GM12878 (cell line): ENCODE data around the gene COL27A1. TPM values are rescaled to one million over a fixed set of nuclear protein-coding genes. Genes with fewer than 3 reads are reported as not detected.

ENCODE experiments used
- ATAC-seq: fragments of 200-7000 bp; cut with Tn5 transposase; 3 replicates; pipeline ENCODE4 v1.9.1; 2020; ENCODE audit warnings: mild to moderate bottlenecking, moderate library complexity
- BruUV-seq: library from RNA; stranded (reverse); fragments of 400-500 nt; replicated peaks from 2 replicates; lab custom pipeline; 2021; lab: Mats Ljungman, UMichigan
- CTCF ChIA-PET: fragments of 300-600 bp; sonication (Branson Sonifier 250); formaldehyde crosslinking; extraction: SDS; loops from one replicate; lab custom pipeline; 2021; ENCODE audit warnings: inconsistent platforms; lab: Yijun Ruan, JAX
- POLR2A ChIA-PET: fragments of 350-600 bp; formaldehyde crosslinking; extraction: SDS; loops from one replicate; lab custom pipeline; 2021; ENCODE audit warnings: inconsistent platforms; lab: Charles Lee
- RAD21 ChIA-PET: fragments of 300-600 bp; sonication (Branson Sonifier 250); formaldehyde crosslinking; loops from one replicate; lab custom pipeline; 2023; ENCODE audit warnings: antibody characterized with exemption; ENCODE audit not compliant: unreplicated experiment; lab: Charles Lee
- SMC1A ChIA-PET: fragments of 300-600 bp; sonication (Branson Sonifier 250); formaldehyde crosslinking; loops from one replicate; lab custom pipeline; 2023; ENCODE audit not compliant: unreplicated experiment, uncharacterized antibody; lab: Charles Lee
- DNase-seq: peaks from one replicate; pipeline ENCODE4 v3.0.0-alpha.2; 2011; ENCODE audit warnings: low read depth, low spot score
- FAIRE-seq: peaks from 3 replicates; lab custom pipeline; 2011; peaks lifted over from hg19 to GRCh38; lab: Jason Lieb, UNC
- H2AFZ ChIP-seq: 2 replicates; pipeline ENCODE4 v1.6.0; 2011; ENCODE audit warnings: low read depth, low read length, control low read depth; ENCODE audit not compliant: control insufficient read depth
- H3K27ac ChIP-seq: 2 replicates; pipeline ENCODE4 v1.5.1; 2011; ENCODE audit warnings: control low read depth; ENCODE audit not compliant: control insufficient read depth, insufficient read depth
- H3K27me3 ChIP-seq, 2 experiments: replicated peaks in 1 of 2; 2 replicates each; pipeline versions ENCODE4 v1.6.0 to v1.6.1; 2011; ENCODE audit warnings: low read length in 1 of 2; ENCODE audit not compliant: control insufficient read depth in 2 of 2, insufficient read depth in 2 of 2
- H3K36me3 ChIP-seq, 2 experiments: 2 replicates each; pipeline ENCODE4 v1.5.1; 2011; ENCODE audit warnings: low read length in 1 of 2; ENCODE audit not compliant: control insufficient read depth in 2 of 2, insufficient read depth in 2 of 2
- H3K4me1 ChIP-seq: 2 replicates; pipeline ENCODE4 v1.6.1; 2011; ENCODE audit warnings: mild to moderate bottlenecking, low read length, moderate library complexity, mixed read lengths; ENCODE audit not compliant: control insufficient read depth, insufficient read depth
- H3K4me2 ChIP-seq: 2 replicates; pipeline ENCODE4 v1.6.0; 2011; ENCODE audit warnings: control low read depth; ENCODE audit not compliant: control insufficient read depth, insufficient read depth
- H3K4me3 ChIP-seq: fragments of 200-600 bp; sonication (generic); 2 replicates; pipeline ENCODE4 v1.5.1; 2016
- H3K79me2 ChIP-seq: 2 replicates; pipeline ENCODE4 v1.6.0; 2011; ENCODE audit warnings: low read length; ENCODE audit not compliant: control insufficient read depth, insufficient read depth
- H3K9ac ChIP-seq: 2 replicates; pipeline ENCODE4 v1.8.0; 2011; ENCODE audit warnings: low read length, control low read depth, mixed read lengths; ENCODE audit not compliant: control insufficient read depth, insufficient read depth
- H3K9me3 ChIP-seq: replicated peaks from 3 replicates; pipeline ENCODE4 v1.5.1; 2011; ENCODE audit warnings: mild to moderate bottlenecking, low read length; ENCODE audit not compliant: control insufficient read depth, insufficient read depth
- H4K20me1 ChIP-seq: 2 replicates; pipeline ENCODE4 v1.6.0; 2011; ENCODE audit not compliant: control insufficient read depth, insufficient read depth
- IRF4 ChIP-seq: IDR thresholded peaks from 2 replicates; pipeline ENCODE4 v1.6.1; 2011; ENCODE audit warnings: low read depth, low read length
- KAT2A ChIP-seq: conservative IDR thresholded peaks from 2 replicates; pipeline ENCODE4 v1.6.1; 2011; ENCODE audit warnings: low read depth, low read length; ENCODE audit not compliant: control insufficient read depth
- RELA ChIP-seq: fragments of 450-650 bp; IDR thresholded peaks from 2 replicates; pipeline ENCODE4 v1.8.0; 2014; ENCODE audit warnings: borderline replicate concordance; ENCODE audit not compliant: partially characterized antibody
- WGBS: methylation state at CpG from one replicate; pipeline ENCODE4 v1.1.6; 2016; ENCODE audit warnings: low lambda C conversion rate; ENCODE audit not compliant: insufficient replicate concordance, insufficient coverage; ENCODE audit errors: missing lambda C conversion rate; 5-methylcytosine and 5-hydroxymethylcytosine counted together
- in situ Hi-C: fragments of 300-500 bp; cut with MboI; formaldehyde crosslinking; loops from 9 replicates; pipeline ENCODE4 v1.14.3; 2018; ENCODE audit warnings: mixed read lengths
- intact Hi-C: fragments of 100-400 bp; cut with micrococcal nuclease; formaldehyde crosslinking; loops from one replicate; pipeline ENCODE4 v1.14.2; 2022; ENCODE audit not compliant: unreplicated experiment
- polyA plus RNA-seq, 11 experiments: library from polyadenylated mRNA; depleted of rRNA in 4 of 11; unstranded in 6 of 11; stranded (reverse) in 5 of 11; fragments of >200 nt; fragmentation: Nextera tagmentation in 4 of 11; fragmentation: Illumina TruSeq in 1 of 11; extraction: Ambion mirVana in 4 of 11; extraction: Trizol in 1 of 11; gene quantifications; 1 replicate in 1 of 11; 2 replicates in 10 of 11; pipeline versions ENCODE4 v1.2.1 to v1.2.3, GENCODE V29; 2011 to 2016; ENCODE audit warnings: inconsistent platforms in 2 of 11, missing spikeins in 2 of 11, low read depth in 1 of 11
- total RNA-seq, 4 experiments: library from RNA; depleted of rRNA in 3 of 4; stranded (reverse); fragments of >200 nt in 3 of 4; fragmentation: Illumina TruSeq in 1 of 4; extraction: Trizol in 1 of 4; gene quantifications; 2 replicates each; pipeline versions ENCODE4 v1.2.1 to v1.2.3, GENCODE V29; 2013 to 2021
- TF ChIP-seq, protein P1 (sequence below), 3 experiments: IDR thresholded peaks in 2 of 3; conservative IDR thresholded peaks in 1 of 3; 2 replicates each; pipeline ENCODE4 v1.5.1; 2011; ENCODE audit warnings: low read depth in 3 of 3, low read length in 3 of 3, mild to moderate bottlenecking in 3 of 3, control low read depth in 2 of 3, moderate library complexity in 2 of 3, inconsistent platforms in 1 of 3, mixed read lengths in 1 of 3; ENCODE audit not compliant: control insufficient read depth in 2 of 3, insufficient read depth in 1 of 3; ENCODE audit errors: extremely low read depth in 1 of 3

Gene COL27A1
- total and polyA plus RNA-seq, 10 of the 15 experiments (the other 5 are each of a cell fraction or from before 2014, with no cell fraction given) = 0.10 TPM; not detected in 9

DNA sequence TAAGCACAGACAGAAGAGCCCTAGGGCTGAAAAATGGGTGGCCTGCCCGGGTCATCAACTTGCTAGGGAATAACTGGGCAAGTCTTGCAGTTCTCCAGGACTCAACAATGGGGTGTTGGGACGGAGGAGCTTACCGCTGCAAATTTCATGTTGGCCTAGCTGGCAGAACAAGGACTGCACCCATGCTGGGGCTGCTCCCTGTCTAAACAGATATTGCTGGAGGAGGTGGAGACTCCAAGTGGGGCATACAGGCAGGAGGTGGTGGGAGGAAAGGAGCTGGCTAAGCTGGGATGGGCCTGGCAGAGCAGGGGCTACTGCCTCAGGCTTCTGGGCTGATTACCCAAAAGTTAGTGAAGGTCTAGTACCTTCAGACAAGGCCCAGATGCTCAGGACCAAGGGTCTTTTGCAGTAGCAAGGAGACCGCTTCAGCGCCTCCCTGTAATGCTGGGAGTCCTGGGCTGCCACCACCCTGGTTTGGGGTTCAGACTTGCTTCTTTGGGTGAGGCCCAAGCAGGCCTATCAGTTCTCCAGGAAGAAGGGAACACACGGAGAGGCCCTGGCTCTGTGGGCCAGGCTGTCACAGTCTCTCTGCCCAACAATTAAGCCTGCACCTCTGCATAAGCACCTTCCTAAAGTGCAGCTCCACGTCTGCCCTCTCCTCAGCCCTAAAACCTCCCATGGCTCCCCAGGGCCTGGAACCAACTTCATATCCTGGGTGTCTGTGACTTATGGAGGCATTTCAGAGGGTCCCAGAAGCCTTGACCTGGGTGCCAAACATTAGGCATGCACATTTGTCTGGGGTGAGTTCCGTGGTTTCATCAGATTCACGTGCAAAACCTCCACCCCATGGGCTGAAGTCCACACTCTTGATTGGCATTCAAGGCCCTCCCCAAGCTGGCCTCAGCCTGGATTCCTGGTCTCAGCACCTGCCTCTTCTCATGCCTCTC is 32.0 kb upstream of the COL27A1 start:
- SMC1A ChIA-PET = no interaction called here
- Histone ChIP-seq H3K9me3 (no peaks in the 10 kb centered on the region), H2AFZ (no peak overlapping the region), H3K79me2 (no peaks in the 10 kb centered on the region), H3K4me1 (no peaks in the 10 kb centered on the region), H3K9ac (no peak overlapping the region), H3K4me2 (no peak overlapping the region), H3K27ac (no peak overlapping the region), H4K20me1 (no peaks in the 10 kb centered on the region), H3K36me3 (no peaks in the 10 kb centered on the region), H3K27me3 (peaks cover 0 to under 1% of the 10 kb centered on the region in 2 experiments; a peak in 2 of 4 replicates), H3K4me3 (no peak overlapping the region)
- no TSS peak for BruUV-seq
- POLR2A ChIA-PET = no interaction called here
- ATAC-seq (no peak), DNase-seq (no peak), FAIRE-seq (no peak)
- in situ Hi-C loops = no loop called here
- no peak for TF ChIP-seq KAT2A
- TF ChIP-seq, protein P1, sequence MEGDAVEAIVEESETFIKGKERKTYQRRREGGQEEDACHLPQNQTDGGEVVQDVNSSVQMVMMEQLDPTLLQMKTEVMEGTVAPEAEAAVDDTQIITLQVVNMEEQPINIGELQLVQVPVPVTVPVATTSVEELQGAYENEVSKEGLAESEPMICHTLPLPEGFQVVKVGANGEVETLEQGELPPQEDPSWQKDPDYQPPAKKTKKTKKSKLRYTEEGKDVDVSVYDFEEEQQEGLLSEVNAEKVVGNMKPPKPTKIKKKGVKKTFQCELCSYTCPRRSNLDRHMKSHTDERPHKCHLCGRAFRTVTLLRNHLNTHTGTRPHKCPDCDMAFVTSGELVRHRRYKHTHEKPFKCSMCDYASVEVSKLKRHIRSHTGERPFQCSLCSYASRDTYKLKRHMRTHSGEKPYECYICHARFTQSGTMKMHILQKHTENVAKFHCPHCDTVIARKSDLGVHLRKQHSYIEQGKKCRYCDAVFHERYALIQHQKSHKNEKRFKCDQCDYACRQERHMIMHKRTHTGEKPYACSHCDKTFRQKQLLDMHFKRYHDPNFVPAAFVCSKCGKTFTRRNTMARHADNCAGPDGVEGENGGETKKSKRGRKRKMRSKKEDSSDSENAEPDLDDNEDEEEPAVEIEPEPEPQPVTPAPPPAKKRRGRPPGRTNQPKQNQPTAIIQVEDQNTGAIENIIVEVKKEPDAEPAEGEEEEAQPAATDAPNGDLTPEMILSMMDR (IDR thresholded peaks at IDR 0.05 in 2 of 3, conservative IDR thresholded peaks at IDR 0.05 in 1 of 3; ENCODE audit: control insufficient read depth in 2 of 3, extremely low read depth in 1 of 3, insufficient read depth in 1 of 3, low read depth in 3 of 3, low read length in 3 of 3) = no peak
- TF ChIP-seq RELA = no peak
- no peak for TF ChIP-seq IRF4
- intact Hi-C loops = no loop called here
- WGBS = 33% methylated on average over 9 of the region's 9 CpGs
- CTCF ChIA-PET = interaction anchor here (1.2 kb wide), 1 partner anchor 14 kb away, joined by 3 read pairs; no protein-coding TSS in a partner anchor
- RAD21 ChIA-PET = no interaction called here
